HCT116 (cell line): ENCODE data around the gene KRTAP5-5. TPM values are rescaled to one million over a fixed set of nuclear protein-coding genes. Genes with fewer than 3 reads are reported as not detected.

Experiments used
- ATAC-seq: fragments of 200-7000 bp; cut with Tn5 transposase; 2 replicates; pipeline ENCODE4 v1.9.1; 2020; ENCODE audit warnings: mild to moderate bottlenecking, moderate library complexity
- BruUV-seq: library from RNA; stranded (reverse); fragments of 400-500 nt; replicated peaks from 2 replicates; lab custom pipeline; 2021; lab: Mats Ljungman, UMichigan
- CTCF ChIA-PET: fragments of 300-600 bp; sonication (Branson Sonifier 250); formaldehyde crosslinking; loops from one replicate; lab custom pipeline; 2021; ENCODE audit warnings: antibody characterized with exemption; lab: Charles Lee
- POLR2A ChIA-PET: fragments of 300-600, 350-600 bp; sonication (Branson Sonifier 250); formaldehyde crosslinking; loops from one replicate; lab custom pipeline; 2021; ENCODE audit warnings: antibody characterized with exemption; lab: Charles Lee
- RAD21 ChIA-PET, 2 experiments: fragments of 300-600 bp; sonication (Branson Sonifier 250); formaldehyde crosslinking; loops; one replicate each; lab custom pipeline; 2023; ENCODE audit warnings: low total read pairs in 2 of 2; ENCODE audit not compliant: uncharacterized antibody in 2 of 2, unreplicated experiment in 2 of 2, low non-redundant PET in 1 of 2; lab: Charles Lee
- DNase-seq: peaks from one replicate; pipeline ENCODE4 v3.0.0-alpha.2; 2010; ENCODE audit warnings: low read depth, low spot score
- H2AFZ ChIP-seq: fragments of 200-600 bp; shearing (Covaris generic), sonication (generic); 2 replicates; pipeline ENCODE4 v1.6.1; 2017; ENCODE audit warnings: low read depth, mixed run types, mixed read lengths, antibody characterized with exemption, low read length; ENCODE audit not compliant: poor library complexity, severe bottlenecking
- H3K27ac ChIP-seq: 2 replicates; pipeline ENCODE4 v1.5.1; 2012; ENCODE audit warnings: low read depth, low read length
- H3K27me3 ChIP-seq: fragments of 200-600 bp; sonication (generic); 2 replicates; pipeline ENCODE4 v1.6.1; 2016; ENCODE audit warnings: mixed run types, low read length, mixed read lengths; ENCODE audit not compliant: insufficient read depth
- H3K36me3 ChIP-seq, 2 experiments: fragments of 200-500 bp in 1 of 2; fragments of 200-600 bp in 1 of 2; sonication (Bioruptor generic) in 1 of 2; sonication (generic) in 1 of 2; 2 replicates each; pipeline versions ENCODE4 v1.5.1 to v1.6.1; 2014 to 2016; ENCODE audit warnings: low read length in 2 of 2, inconsistent platforms in 1 of 2, mixed read lengths in 1 of 2, mixed run types in 1 of 2; ENCODE audit not compliant: insufficient read depth in 2 of 2, control insufficient read depth in 1 of 2
- H3K4me1 ChIP-seq, 2 experiments: fragments of 200-600 bp in 1 of 2; sonication (generic) in 1 of 2; 2 replicates each; pipeline versions ENCODE4 v1.5.1 to v1.6.1; 2012 to 2017; ENCODE audit warnings: low read length in 2 of 2, inconsistent platforms in 1 of 2, mild to moderate bottlenecking in 1 of 2, mixed read lengths in 1 of 2, mixed run types in 1 of 2, moderate library complexity in 1 of 2; ENCODE audit not compliant: insufficient read depth in 2 of 2, control insufficient read depth in 1 of 2
- H3K4me2 ChIP-seq: fragments of 200-600 bp; sonication (generic); 2 replicates; pipeline ENCODE4 v1.6.1; 2017; ENCODE audit warnings: mixed run types, low read length, mixed read lengths
- H3K4me3 ChIP-seq, 2 experiments: fragments of 200-600 bp in 1 of 2; sonication (generic) in 1 of 2; replicated peaks in 1 of 2; 2 replicates each; pipeline ENCODE4 v1.5.1; 2011 to 2016; ENCODE audit warnings: low read length in 2 of 2, control low read depth in 1 of 2, low read depth in 1 of 2, mild to moderate bottlenecking in 1 of 2, mixed read lengths in 1 of 2, mixed run types in 1 of 2
- H3K79me2 ChIP-seq: fragments of 200-600 bp; sonication (generic); 2 replicates; pipeline ENCODE4 v1.6.1; 2017; ENCODE audit warnings: mild to moderate bottlenecking, mixed run types, low read length, moderate library complexity, mixed read lengths; ENCODE audit not compliant: insufficient read depth
- H3K9ac ChIP-seq: fragments of 200-600 bp; sonication (generic); 2 replicates; pipeline ENCODE4 v1.6.1; 2016; ENCODE audit warnings: low read length, mixed read lengths
- H3K9me2 ChIP-seq: fragments of 200-600 bp; sonication (generic), shearing (Covaris generic); 2 replicates; pipeline ENCODE4 v1.6.1; 2017; ENCODE audit warnings: mixed run types, mild to moderate bottlenecking, moderate library complexity; ENCODE audit not compliant: insufficient read depth
- H3K9me3 ChIP-seq, 2 experiments: fragments of 200-500 bp in 1 of 2; fragments of 200-600 bp in 1 of 2; sonication (Bioruptor generic) in 1 of 2; sonication (generic) in 1 of 2; 2 replicates each; pipeline ENCODE4 v1.6.1; 2014 to 2017; ENCODE audit warnings: low read length in 2 of 2, mixed read lengths in 2 of 2, inconsistent platforms in 1 of 2, low read depth in 1 of 2, mild to moderate bottlenecking in 1 of 2, mixed run types in 1 of 2, moderate library complexity in 1 of 2; ENCODE audit not compliant: control insufficient read depth in 1 of 2, insufficient read depth in 1 of 2
- H4K20me1 ChIP-seq: fragments of 200-600 bp; sonication (generic), shearing (Covaris generic); 2 replicates; pipeline ENCODE4 v1.6.1; 2017; ENCODE audit warnings: mixed run types, mild to moderate bottlenecking, moderate library complexity; ENCODE audit not compliant: insufficient read depth
- CBX3 ChIP-seq: IDR thresholded peaks from 2 replicates; pipeline ENCODE4 v1.6.1; 2012; ENCODE audit warnings: low read depth
- EGR1 ChIP-seq: IDR thresholded peaks from 2 replicates; pipeline ENCODE4 v1.6.1; 2012; ENCODE audit warnings: low read depth
- EZH2phosphoT487 ChIP-seq: fragments of 200-600 bp; IDR thresholded peaks from 2 replicates; pipeline ENCODE4 v1.6.1; 2018; ENCODE audit warnings: antibody characterized with exemption, borderline replicate concordance
- SIN3A ChIP-seq: IDR thresholded peaks from 2 replicates; pipeline ENCODE4 v1.6.1; 2012; ENCODE audit warnings: low read depth
- SRF ChIP-seq: IDR thresholded peaks from 2 replicates; pipeline ENCODE4 v1.6.1; 2012; ENCODE audit warnings: low read depth
- TCF7L2 ChIP-seq: IDR thresholded peaks from 2 replicates; pipeline ENCODE4 v1.7.0; 2011; ENCODE audit warnings: borderline replicate concordance, inconsistent platforms; ENCODE audit not compliant: insufficient read depth, insufficient read length; ENCODE audit errors: extremely low read depth
- YY1 ChIP-seq: IDR thresholded peaks from 2 replicates; pipeline ENCODE4 v1.6.1; 2011; ENCODE audit warnings: low read length, low read depth, moderate library complexity, mild to moderate bottlenecking; ENCODE audit not compliant: insufficient replicate concordance; ENCODE audit errors: extremely low read depth
- intact Hi-C: fragments of 100-400 bp; cut with micrococcal nuclease; formaldehyde crosslinking; loops from 2 replicates; pipeline ENCODE4 v1.10.0; 2022
- total RNA-seq: library from RNA; stranded (reverse); gene quantifications from one replicate; pipeline ENCODE4 v1.2.1, GENCODE V29; 2021; ENCODE audit not compliant: unreplicated experiment
- TF ChIP-seq, protein P1 (sequence below): IDR thresholded peaks from 2 replicates; pipeline ENCODE4 v1.6.1; 2012; ENCODE audit warnings: low read depth
- TF ChIP-seq, protein P2 (sequence below): IDR thresholded peaks from 2 replicates; pipeline ENCODE4 v1.6.1; 2012
- TF ChIP-seq, protein P3 (sequence below): IDR thresholded peaks from 2 replicates; pipeline ENCODE4 v1.6.1; 2011; ENCODE audit warnings: mild to moderate bottlenecking, low read length, moderate library complexity; ENCODE audit not compliant: insufficient replicate concordance; ENCODE audit errors: extremely low read depth

Gene KRTAP5-5
- total RNA-seq, 1 experiment from 2014 or later, result not detected

DNA sequence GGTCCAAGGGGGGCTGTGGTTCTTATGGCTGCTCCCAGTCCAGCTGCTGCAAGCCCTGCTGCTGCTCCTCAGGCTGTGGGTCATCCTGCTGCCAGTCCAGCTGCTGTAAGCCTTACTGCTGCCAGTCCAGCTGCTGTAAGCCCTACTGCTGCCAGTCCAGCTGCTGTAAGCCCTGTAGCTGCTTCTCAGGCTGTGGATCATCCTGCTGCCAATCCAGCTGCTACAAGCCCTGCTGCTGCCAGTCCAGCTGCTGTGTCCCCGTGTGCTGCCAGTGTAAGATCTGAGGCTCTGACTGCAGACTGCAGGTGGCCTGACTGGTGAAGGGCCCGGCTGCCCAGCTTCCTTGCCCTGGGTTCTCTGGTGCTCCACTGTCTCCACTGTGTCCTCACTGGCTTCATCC lies 696 bp downstream of the KRTAP5-5 start:
- ATAC-seq (no peak), DNase-seq (no peak)
- ChIA-PET CTCF (interaction anchor here (1.7 kb wide), 1 partner anchor 35 kb away, joined by 5 read pairs; no protein-coding TSS in a partner anchor), RAD21 (interaction anchor here in 1 of 2 experiments (0.6 kb wide), 1 partner anchor 58 kb away, joined by 3 read pairs; the partner anchor contains the start of gene DUSP8), POLR2A (no interaction called here)
- intact Hi-C loops, result no loop called here
- no peak for TF ChIP-seq TCF7L2
- no peak for TF ChIP-seq SIN3A
- TF ChIP-seq EZH2phosphoT487, result no peak
- TF ChIP-seq EGR1, result no peak
- TF ChIP-seq SRF, result no peak
- no peak for TF ChIP-seq YY1
- TF ChIP-seq CBX3, result no peak
- TF ChIP-seq, protein P1, sequence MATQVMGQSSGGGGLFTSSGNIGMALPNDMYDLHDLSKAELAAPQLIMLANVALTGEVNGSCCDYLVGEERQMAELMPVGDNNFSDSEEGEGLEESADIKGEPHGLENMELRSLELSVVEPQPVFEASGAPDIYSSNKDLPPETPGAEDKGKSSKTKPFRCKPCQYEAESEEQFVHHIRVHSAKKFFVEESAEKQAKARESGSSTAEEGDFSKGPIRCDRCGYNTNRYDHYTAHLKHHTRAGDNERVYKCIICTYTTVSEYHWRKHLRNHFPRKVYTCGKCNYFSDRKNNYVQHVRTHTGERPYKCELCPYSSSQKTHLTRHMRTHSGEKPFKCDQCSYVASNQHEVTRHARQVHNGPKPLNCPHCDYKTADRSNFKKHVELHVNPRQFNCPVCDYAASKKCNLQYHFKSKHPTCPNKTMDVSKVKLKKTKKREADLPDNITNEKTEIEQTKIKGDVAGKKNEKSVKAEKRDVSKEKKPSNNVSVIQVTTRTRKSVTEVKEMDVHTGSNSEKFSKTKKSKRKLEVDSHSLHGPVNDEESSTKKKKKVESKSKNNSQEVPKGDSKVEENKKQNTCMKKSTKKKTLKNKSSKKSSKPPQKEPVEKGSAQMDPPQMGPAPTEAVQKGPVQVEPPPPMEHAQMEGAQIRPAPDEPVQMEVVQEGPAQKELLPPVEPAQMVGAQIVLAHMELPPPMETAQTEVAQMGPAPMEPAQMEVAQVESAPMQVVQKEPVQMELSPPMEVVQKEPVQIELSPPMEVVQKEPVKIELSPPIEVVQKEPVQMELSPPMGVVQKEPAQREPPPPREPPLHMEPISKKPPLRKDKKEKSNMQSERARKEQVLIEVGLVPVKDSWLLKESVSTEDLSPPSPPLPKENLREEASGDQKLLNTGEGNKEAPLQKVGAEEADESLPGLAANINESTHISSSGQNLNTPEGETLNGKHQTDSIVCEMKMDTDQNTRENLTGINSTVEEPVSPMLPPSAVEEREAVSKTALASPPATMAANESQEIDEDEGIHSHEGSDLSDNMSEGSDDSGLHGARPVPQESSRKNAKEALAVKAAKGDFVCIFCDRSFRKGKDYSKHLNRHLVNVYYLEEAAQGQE, result no peak
- TF ChIP-seq, protein P2, sequence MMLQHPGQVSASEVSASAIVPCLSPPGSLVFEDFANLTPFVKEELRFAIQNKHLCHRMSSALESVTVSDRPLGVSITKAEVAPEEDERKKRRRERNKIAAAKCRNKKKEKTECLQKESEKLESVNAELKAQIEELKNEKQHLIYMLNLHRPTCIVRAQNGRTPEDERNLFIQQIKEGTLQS, result no peak
- TF ChIP-seq, protein P3, sequence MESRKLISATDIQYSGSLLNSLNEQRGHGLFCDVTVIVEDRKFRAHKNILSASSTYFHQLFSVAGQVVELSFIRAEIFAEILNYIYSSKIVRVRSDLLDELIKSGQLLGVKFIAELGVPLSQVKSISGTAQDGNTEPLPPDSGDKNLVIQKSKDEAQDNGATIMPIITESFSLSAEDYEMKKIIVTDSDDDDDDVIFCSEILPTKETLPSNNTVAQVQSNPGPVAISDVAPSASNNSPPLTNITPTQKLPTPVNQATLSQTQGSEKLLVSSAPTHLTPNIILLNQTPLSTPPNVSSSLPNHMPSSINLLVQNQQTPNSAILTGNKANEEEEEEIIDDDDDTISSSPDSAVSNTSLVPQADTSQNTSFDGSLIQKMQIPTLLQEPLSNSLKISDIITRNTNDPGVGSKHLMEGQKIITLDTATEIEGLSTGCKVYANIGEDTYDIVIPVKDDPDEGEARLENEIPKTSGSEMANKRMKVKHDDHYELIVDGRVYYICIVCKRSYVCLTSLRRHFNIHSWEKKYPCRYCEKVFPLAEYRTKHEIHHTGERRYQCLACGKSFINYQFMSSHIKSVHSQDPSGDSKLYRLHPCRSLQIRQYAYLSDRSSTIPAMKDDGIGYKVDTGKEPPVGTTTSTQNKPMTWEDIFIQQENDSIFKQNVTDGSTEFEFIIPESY, result no peak
- Histone ChIP-seq H2AFZ (no peak overlapping the region), H3K36me3 (no peaks in the 10 kb centered on the region), H3K9ac (no peak overlapping the region), H3K9me2 (no peaks in the 10 kb centered on the region), H3K27me3 (peaks cover 3% of the 10 kb centered on the region; the same call in 1 of the 2 replicates), H3K27ac (no peak overlapping the region), H4K20me1 (no peaks in the 10 kb centered on the region), H3K9me3 (no peaks in the 10 kb centered on the region), H3K4me1 (peaks cover 0 to 6% of the 10 kb centered on the region in 2 experiments; a peak in 1 of 4 replicates), H3K4me3 (no peak overlapping the region), H3K79me2 (no peaks in the 10 kb centered on the region), H3K4me2 (no peak overlapping the region)
- no TSS peak for BruUV-seq
